T-cell (primary cell): ENCODE results near the gene USB1. TPM values are rescaled to one million over a fixed set of nuclear protein-coding genes. Genes with fewer than 3 reads are reported as not detected.

Source experiments
- ATAC-seq, 4 experiments: fragments of 200-7000 bp in 3 of 4; fragments of 150-1000 bp in 1 of 4; cut with Tn5 transposase; replicated peaks in 1 of 4; 1 replicate in 3 of 4; 2 replicates in 1 of 4; pipeline ENCODE4 v1.10.0; 2021; ENCODE audit warnings: moderate library complexity in 3 of 4, mild to moderate bottlenecking in 2 of 4, moderate number of reproducible peaks in 1 of 4
- CTCF ChIA-PET, 2 donors: fragments of 300-600 bp; sonication (Branson Sonifier 250); formaldehyde crosslinking; loops; one replicate each; lab custom pipeline; 2022; ENCODE audit warnings: antibody characterized with exemption in 2 of 2; lab: Charles Lee
- POLR2A ChIA-PET, 2 donors: fragments of 300-600 bp; sonication (Branson Sonifier 250); formaldehyde crosslinking; loops; one replicate each; lab custom pipeline; 2022; ENCODE audit warnings: antibody characterized with exemption in 2 of 2; lab: Charles Lee
- DNase-seq, 35 experiments: peaks; one replicate each; pipeline versions ENCODE4 v3.0.0 to v3.0.0-alpha.2; 2013 to 2023
- H3K27ac ChIP-seq: one replicate; pipeline ENCODE4 v1.5.1; 2013; ENCODE audit warnings: low read length
- H3K27me3 ChIP-seq, 2 experiments: replicated peaks in 1 of 2; 1 replicate in 1 of 2; 2 replicates in 1 of 2; pipeline versions ENCODE4 v1.6.1 to v1.7.0; 2013; ENCODE audit warnings: low read length in 1 of 2, mixed read lengths in 1 of 2; ENCODE audit not compliant: control insufficient read depth in 2 of 2, insufficient read depth in 2 of 2; ENCODE audit errors: extremely low read depth in 1 of 2
- H3K36me3 ChIP-seq, 2 donors: 1 replicate in 1 of 2; 2 replicates in 1 of 2; pipeline versions ENCODE4 v1.6.1 to v1.7.0; 2013; ENCODE audit warnings: low read length in 1 of 2; ENCODE audit not compliant: control insufficient read depth in 2 of 2, insufficient read depth in 1 of 2; ENCODE audit errors: extremely low read depth in 1 of 2
- H3K4me1 ChIP-seq, 2 experiments: 1 replicate in 1 of 2; 2 replicates in 1 of 2; pipeline versions ENCODE4 v1.6.1 to v1.7.0; 2013; ENCODE audit warnings: low read length in 2 of 2, mixed read lengths in 1 of 2; ENCODE audit not compliant: insufficient read depth in 2 of 2, control insufficient read depth in 1 of 2; ENCODE audit errors: extremely low read depth in 1 of 2
- H3K4me3 ChIP-seq, 2 donors: 1 replicate in 1 of 2; 2 replicates in 1 of 2; pipeline versions ENCODE4 v1.5.1 to v1.7.0; 2013; ENCODE audit warnings: mild to moderate bottlenecking in 2 of 2, low read length in 1 of 2, moderate library complexity in 1 of 2; ENCODE audit not compliant: control insufficient read depth in 1 of 2; ENCODE audit errors: extremely low read depth in 1 of 2
- H3K9me3 ChIP-seq: 2 replicates; pipeline ENCODE4 v1.7.0; 2013
- H3K27ac Mint-ChIP-seq, 2 donors: one replicate each; pipeline ENCODE4 v1.8.0; 2020 to 2021; ENCODE audit warnings: mild to moderate bottlenecking in 2 of 2, mixed read lengths in 2 of 2
- H3K27me3 Mint-ChIP-seq, 2 donors: one replicate each; pipeline ENCODE4 v1.8.0; 2021 to 2022; ENCODE audit warnings: mixed read lengths in 2 of 2
- H3K36me3 Mint-ChIP-seq: one replicate; pipeline ENCODE4 v1.8.0; 2021; ENCODE audit warnings: mixed read lengths
- H3K4me1 Mint-ChIP-seq, 3 donors: one replicate each; pipeline ENCODE4 v1.8.0; 2020 to 2022; ENCODE audit warnings: mixed read lengths in 3 of 3, mild to moderate bottlenecking in 1 of 3
- H3K4me3 Mint-ChIP-seq, 3 donors: one replicate each; pipeline ENCODE4 v1.8.0; 2020 to 2022; ENCODE audit warnings: mild to moderate bottlenecking in 3 of 3, mixed read lengths in 3 of 3, moderate library complexity in 3 of 3
- H3K9me3 Mint-ChIP-seq, 3 donors: one replicate each; pipeline ENCODE4 v1.8.0; 2020 to 2022; ENCODE audit warnings: mixed read lengths in 3 of 3
- WGBS: methylation state at CpG from one replicate; pipeline ENCODE4 v1.1.5; 2013; ENCODE audit warnings: missing lambda C conversion rate; ENCODE audit not compliant: insufficient coverage; 5-methylcytosine and 5-hydroxymethylcytosine counted together
- total RNA-seq, 35 experiments: library from RNA in 6 of 35; stranded (reverse) in 6 of 35; fragments of 120-200 nt in 1 of 35; gene quantifications; one replicate each; pipeline versions ENCODE4 v1.2.1 to v1.2.4 and lab custom pipeline; 2013 to 2026

Gene USB1
- total RNA-seq, 5 donors from 2014 or later (not counting 1 experiment from before 2014, with no cell fraction given), result 31.7 to 44.2 (median 41.3) TPM

- WGBS, result no CpG with 5 or more reads among the region's 7 CpGs
- H3K4me1 Mint-ChIP-seq, result no peaks in the 10 kb centered on the region
- Histone ChIP-seq H3K4me3 (no peak overlapping the region), H3K4me1 (no peaks in the 10 kb centered on the region), H3K9me3 (no peaks in the 10 kb centered on the region), H3K27ac (no peak overlapping the region), H3K36me3 (no peaks in the 10 kb centered on the region), H3K27me3 (no peaks in the 10 kb centered on the region)
- no peaks in the 10 kb centered on the region for H3K36me3 Mint-ChIP-seq
- ATAC-seq (no peak), DNase-seq (no peak)
- H3K9me3 Mint-ChIP-seq, result no peaks in the 10 kb centered on the region
- H3K27me3 Mint-ChIP-seq, result no peaks in the 10 kb centered on the region
- H3K27ac Mint-ChIP-seq, result no peak overlapping the region
- H3K4me3 Mint-ChIP-seq, result no peak overlapping the region
- POLR2A ChIA-PET, result no interaction called here
- CTCF ChIA-PET, result no interaction called here
Measured at GRCh38 chr16:58043571-58044155, 42.5 kb downstream of the USB1 start.

GRCh38 chr16:58044266-58045019 is 43.2 kb downstream of the USB1 start:
- Mint-ChIP-seq H3K36me3 (no peaks in the 10 kb centered on the region), H3K27ac (no peak overlapping the region), H3K27me3 (no peaks in the 10 kb centered on the region), H3K4me3 (no peak overlapping the region), H3K9me3 (no peaks in the 10 kb centered on the region), H3K4me1 (no peaks in the 10 kb centered on the region)
- H3K27ac ChIP-seq, result no peak overlapping the region
- no peak overlapping the region for H3K4me3 ChIP-seq
- ATAC-seq (no peak), DNase-seq (no peak)
- POLR2A ChIA-PET, result no interaction called here
- no peaks in the 10 kb centered on the region for H3K9me3 ChIP-seq
- no peaks in the 10 kb centered on the region for H3K36me3 ChIP-seq
- no peaks in the 10 kb centered on the region for H3K27me3 ChIP-seq
- CTCF ChIA-PET, result no interaction called here
- no peaks in the 10 kb centered on the region for H3K4me1 ChIP-seq
- WGBS, result 88% methylated on average over 6 of the region's 9 CpGs

GRCh38 chr16:58045096-58045495 is 43.9 kb downstream of the USB1 start:
- H3K4me3 ChIP-seq, result no peak overlapping the region
- H3K9me3 Mint-ChIP-seq, result no peaks in the 10 kb centered on the region
- no peaks in the 10 kb centered on the region for H3K9me3 ChIP-seq
- no peak overlapping the region for H3K27ac Mint-ChIP-seq
- no peaks in the 10 kb centered on the region for H3K36me3 Mint-ChIP-seq
- no peak overlapping the region for H3K4me3 Mint-ChIP-seq
- no peaks in the 10 kb centered on the region for H3K36me3 ChIP-seq
- ATAC-seq (no peak), DNase-seq (no peak)
- ChIA-PET POLR2A (no interaction called here), CTCF (no interaction called here)
- H3K27me3 Mint-ChIP-seq, result no peaks in the 10 kb centered on the region
- no peaks in the 10 kb centered on the region for H3K4me1 ChIP-seq
- WGBS, result 85% methylated on average over 23 of the region's 31 CpGs
- H3K27me3 ChIP-seq, result no peaks in the 10 kb centered on the region
- H3K4me1 Mint-ChIP-seq, result no peaks in the 10 kb centered on the region
- H3K27ac ChIP-seq, result no peak overlapping the region

GRCh38 chr16:58046054-58046881 is 45.1 kb downstream of the USB1 start:
- DNase-seq, result no peak
- H3K27ac ChIP-seq, result no peak overlapping the region
- ChIA-PET CTCF (no interaction called here), POLR2A (no interaction called here)
- H3K4me3 ChIP-seq, result no peak overlapping the region
- Mint-ChIP-seq H3K4me1 (no peaks in the 10 kb centered on the region), H3K27ac (no peak overlapping the region), H3K36me3 (no peaks in the 10 kb centered on the region), H3K4me3 (no peak overlapping the region), H3K9me3 (no peaks in the 10 kb centered on the region), H3K27me3 (no peaks in the 10 kb centered on the region)
- H3K4me1 ChIP-seq, result no peaks in the 10 kb centered on the region
- H3K9me3 ChIP-seq, result no peaks in the 10 kb centered on the region
- 77% methylated on average over 3 of the region's 16 CpGs for WGBS
- no peak for ATAC-seq
- no peaks in the 10 kb centered on the region for H3K36me3 ChIP-seq
- no peaks in the 10 kb centered on the region for H3K27me3 ChIP-seq

- no peak overlapping the region for H3K4me3 Mint-ChIP-seq
- ChIA-PET POLR2A (no interaction called here), CTCF (no interaction called here)
- H3K36me3 Mint-ChIP-seq, result no peaks in the 10 kb centered on the region
- Histone ChIP-seq H3K4me1 (no peaks in the 10 kb centered on the region), H3K9me3 (no peaks in the 10 kb centered on the region), H3K27ac (no peak overlapping the region), H3K4me3 (no peak overlapping the region), H3K36me3 (no peaks in the 10 kb centered on the region), H3K27me3 (peaks cover 0 to 2% of the 10 kb centered on the region in 2 experiments)
- H3K4me1 Mint-ChIP-seq, result no peaks in the 10 kb centered on the region
- no peak overlapping the region for H3K27ac Mint-ChIP-seq
- WGBS, result 67% methylated on average over 5 of the region's 6 CpGs
- DNase-seq, result no peak
- no peaks in the 10 kb centered on the region for H3K9me3 Mint-ChIP-seq
- no peaks in the 10 kb centered on the region for H3K27me3 Mint-ChIP-seq
- ATAC-seq, result no peak
Measured at GRCh38 chr16:58046936-58047335, 45.7 kb downstream of the USB1 start.

GRCh38 chr16:58047557-58048348 is 46.5 kb downstream of the USB1 start:
- Histone ChIP-seq H3K36me3 (no peaks in the 10 kb centered on the region), H3K4me1 (no peaks in the 10 kb centered on the region), H3K4me3 (no peak overlapping the region), H3K27ac (no peak overlapping the region), H3K27me3 (peaks cover 0 to 7% of the 10 kb centered on the region in 2 experiments), H3K9me3 (no peaks in the 10 kb centered on the region)
- 74% methylated on average over 6 of the region's 19 CpGs for WGBS
- POLR2A ChIA-PET, result no interaction called here
- Mint-ChIP-seq H3K27me3 (peaks cover 0 to 1% of the 10 kb centered on the region in 2 donors), H3K4me1 (no peaks in the 10 kb centered on the region), H3K4me3 (no peak overlapping the region), H3K36me3 (no peaks in the 10 kb centered on the region), H3K9me3 (no peaks in the 10 kb centered on the region), H3K27ac (no peak overlapping the region)
- DNase-seq (no peak), ATAC-seq (no peak)
- CTCF ChIA-PET, result interaction anchor here (0.6 to 0.7 kb wide), 2 partner anchors 472 to 1038 kb away, joined by 3 read pairs; no protein-coding TSS in a partner anchor
